ENCODE measurements around the gene IFIT3. TPM values are rescaled to one million over a fixed set of nuclear protein-coding genes. Genes with fewer than 3 reads are reported as not detected.

The IFIT3 gene
- total RNA-seq, 4 donors from 2014 or later, result 10.6 to 16.4 (median 13.7) TPM

GRCh38 chr10:89336241-89336640 is 8.4 kb downstream of the IFIT3 start:
- DNase-seq, result no peak
- Histone ChIP-seq H3K9me3 (no peaks in the 10 kb centered on the region), H3K27me3 (no peaks in the 10 kb centered on the region), H3K4me3 (no peak overlapping the region), H3K4me1 (peaks cover 0 to 35% (median 11%) of the 10 kb centered on the region in 4 donors), H3K27ac (no peak overlapping the region), H3K36me3 (peaks cover 0 to 15% (median 0%) of the 10 kb centered on the region in 3 donors)
- TF ChIP-seq POLR2A (IDR thresholded peaks at IDR 0.05), result no peak
- TF ChIP-seq CTCF (IDR thresholded peaks at IDR 0.05), result no peak

GRCh38 chr10:89337484-89337883 is 9.7 kb downstream of the IFIT3 start:
- Histone ChIP-seq H3K27me3 (no peaks in the 10 kb centered on the region), H3K27ac (no peak overlapping the region), H3K4me1 (peaks cover 0 to 28% (median 11%) of the 10 kb centered on the region in 4 donors), H3K36me3 (peaks cover 0 to 15% (median 0%) of the 10 kb centered on the region in 3 donors), H3K9me3 (no peaks in the 10 kb centered on the region), H3K4me3 (no peak overlapping the region)
- no peak for TF ChIP-seq POLR2A (IDR thresholded peaks at IDR 0.05)
- no peak for TF ChIP-seq CTCF (IDR thresholded peaks at IDR 0.05)
- peak in 1 of 3 donors; percentile 74 for DNase-seq

GRCh38 chr10:89338713-89339112 is 10.9 kb downstream of the IFIT3 start:
- Histone ChIP-seq H3K27me3 (no peaks in the 10 kb centered on the region), H3K4me1 (peaks cover 0 to 16% (median 2%) of the 10 kb centered on the region in 4 donors), H3K27ac (no peak overlapping the region), H3K4me3 (no peak overlapping the region), H3K36me3 (peaks cover 0 to 15% (median 0%) of the 10 kb centered on the region in 3 donors), H3K9me3 (no peaks in the 10 kb centered on the region)
- no peak for DNase-seq
- TF ChIP-seq CTCF (IDR thresholded peaks at IDR 0.05), result no peak

GRCh38 chr10:89339875-89340274 is 12.1 kb downstream of the IFIT3 start:
- no peaks in the 10 kb centered on the region for H3K9me3 ChIP-seq
- H3K4me1 ChIP-seq, result peaks cover 0 to 4% (median 2%) of the 10 kb centered on the region in 4 donors
- no peaks in the 10 kb centered on the region for H3K27me3 ChIP-seq
- no peak for DNase-seq
- no peak overlapping the region for H3K4me3 ChIP-seq
- peak overlapping the region in 2 of 4 donors; percentile 28 to 58 for H3K27ac ChIP-seq
- peaks cover 0 to 15% (median 0%) of the 10 kb centered on the region in 3 donors for H3K36me3 ChIP-seq
- no peak for TF ChIP-seq POLR2A (IDR thresholded peaks at IDR 0.05)
- no peak for TF ChIP-seq CTCF (IDR thresholded peaks at IDR 0.05)

GRCh38 chr10:89341649-89342048 is 13.9 kb downstream of the IFIT3 start:
- TF ChIP-seq CTCF (IDR thresholded peaks at IDR 0.05) (no peak), POLR2A (IDR thresholded peaks at IDR 0.05) (no peak)
- DNase-seq, result no peak
- H3K4me3 ChIP-seq, result no peak overlapping the region
- H3K4me1 ChIP-seq, result peaks cover 0 to 3% (median 1%) of the 10 kb centered on the region in 4 donors
- H3K36me3 ChIP-seq, result peaks cover 0 to 15% (median 0%) of the 10 kb centered on the region in 3 donors
- H3K27me3 ChIP-seq, result no peaks in the 10 kb centered on the region
- H3K27ac ChIP-seq, result peak overlapping the region in 1 of 4 donors; percentile 39
- H3K9me3 ChIP-seq, result no peaks in the 10 kb centered on the region
